ENCODE data around the gene PCSK1.
A peak's percentile ranks its signal among the peaks of the same experiment; 100 is the strongest.

Gene PCSK1

GRCh38 chr5:96427824-96428223 is 5.2 kb downstream of the PCSK1 start:
- TF ChIP-seq CTCF (IDR thresholded peaks at IDR 0.05; ENCODE audit: borderline replicate concordance, extremely low read depth, low read length, poor library complexity, severe bottlenecking) = no peak
- no peak for TF ChIP-seq EZH2 (IDR thresholded peaks at IDR 0.05; ENCODE audit: borderline replicate concordance, low read depth, low read length, severe bottlenecking)
- no peak overlapping the region for H3K27ac ChIP-seq (ENCODE audit: low read length)
- no peak overlapping the region for H3K4me3 ChIP-seq (ENCODE audit: low read depth in 1 of 2, low read length in 2 of 2)
- no peak overlapping the region for H3K9ac ChIP-seq (ENCODE audit: low read depth, low read length)
- H4K20me1 ChIP-seq (ENCODE audit: insufficient read depth, low read length) = no peaks in the 10 kb centered on the region
- H3K4me1 ChIP-seq (ENCODE audit: insufficient read depth, low read length) = no peaks in the 10 kb centered on the region
- H3K79me2 ChIP-seq (ENCODE audit: insufficient read depth, low read length) = no peaks in the 10 kb centered on the region
- no peak overlapping the region for H3K4me2 ChIP-seq (ENCODE audit: insufficient read depth, low read length)
- no peak overlapping the region for H2AFZ ChIP-seq (ENCODE audit: low read depth, low read length)
- no peaks in the 10 kb centered on the region for H3K27me3 ChIP-seq (ENCODE audit: insufficient read depth, low read length, poor library complexity)
- ATAC-seq (ENCODE audit: insufficient read depth, low read depth) = peak; percentile 59; the same call in 1 of the 3 replicates
- no peaks in the 10 kb centered on the region for H3K36me3 ChIP-seq (ENCODE audit: insufficient read depth, low read length)
- no peaks in the 10 kb centered on the region for H3K9me3 ChIP-seq (ENCODE audit: insufficient read depth, low read length, severe bottlenecking)
- DNase-seq = peak; percentile 30

- Histone ChIP-seq H4K20me1 (ENCODE audit: insufficient read depth, low read length) (no peaks in the 10 kb centered on the region), H3K36me3 (ENCODE audit: insufficient read depth, low read length) (no peaks in the 10 kb centered on the region)
- TF ChIP-seq EZH2 (IDR thresholded peaks at IDR 0.05; ENCODE audit: borderline replicate concordance, low read depth, low read length, severe bottlenecking) (no peak), CTCF (IDR thresholded peaks at IDR 0.05; ENCODE audit: borderline replicate concordance, extremely low read depth, low read length, poor library complexity, severe bottlenecking) (no peak)
Observed at GRCh38 chr5:96426831-96427230, 6.2 kb downstream of the PCSK1 start.

GRCh38 chr5:96425443-96425842 is 7.6 kb downstream of the PCSK1 start:
- no peak for TF ChIP-seq EZH2 (IDR thresholded peaks at IDR 0.05; ENCODE audit: borderline replicate concordance, low read depth, low read length, severe bottlenecking)
- no peak for TF ChIP-seq CTCF (IDR thresholded peaks at IDR 0.05; ENCODE audit: borderline replicate concordance, extremely low read depth, low read length, poor library complexity, severe bottlenecking)

More at GRCh38 chr5:96426831-96427230, 6.2 kb downstream of the PCSK1 start:
- Histone ChIP-seq H3K4me1 (ENCODE audit: insufficient read depth, low read length) (no peaks in the 10 kb centered on the region), H3K27ac (ENCODE audit: low read length) (no peak overlapping the region), H3K4me3 (ENCODE audit: low read depth in 1 of 2, low read length in 2 of 2) (no peak overlapping the region), H3K27me3 (ENCODE audit: insufficient read depth, low read length, poor library complexity) (peaks cover 2% of the 10 kb centered on the region), H2AFZ (ENCODE audit: low read depth, low read length) (no peak overlapping the region), H3K79me2 (ENCODE audit: insufficient read depth, low read length) (no peaks in the 10 kb centered on the region), H3K4me2 (ENCODE audit: insufficient read depth, low read length) (no peak overlapping the region), H3K9me3 (ENCODE audit: insufficient read depth, low read length, severe bottlenecking) (no peaks in the 10 kb centered on the region), H3K9ac (ENCODE audit: low read depth, low read length) (no peak overlapping the region)
- ATAC-seq (ENCODE audit: insufficient read depth, low read depth) (no peak), DNase-seq (no peak)

DNA sequence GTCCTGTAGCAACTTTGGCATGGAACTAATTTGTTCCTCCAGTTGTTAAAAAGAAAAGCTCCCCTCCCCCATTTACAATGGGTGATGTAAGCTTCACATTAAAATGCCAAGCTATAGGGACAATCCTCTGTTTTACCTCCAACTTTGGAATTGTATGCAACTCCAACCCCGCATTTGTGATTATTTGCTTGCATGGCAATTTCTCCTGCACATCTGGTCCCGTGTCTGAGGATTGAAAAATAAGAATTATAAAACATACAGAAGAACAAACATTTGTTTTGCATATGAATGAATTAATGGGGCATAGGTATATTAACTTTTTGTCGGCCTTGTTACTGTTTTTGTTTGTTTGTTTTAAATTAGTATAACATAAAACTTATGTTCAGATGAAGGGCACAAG is 17.2 kb downstream of the PCSK1 start:
- ATAC-seq (ENCODE audit: insufficient read depth, low read depth) (no peak), DNase-seq (no peak)
- H3K9ac ChIP-seq (ENCODE audit: low read depth, low read length) = no peak overlapping the region
- H3K9me3 ChIP-seq (ENCODE audit: insufficient read depth, low read length, severe bottlenecking) = no peaks in the 10 kb centered on the region
- peaks cover 25% of the 10 kb centered on the region for H3K27me3 ChIP-seq (ENCODE audit: insufficient read depth, low read length, poor library complexity)
- no peak overlapping the region for H3K4me2 ChIP-seq (ENCODE audit: insufficient read depth, low read length)
- no peaks in the 10 kb centered on the region for H3K36me3 ChIP-seq (ENCODE audit: insufficient read depth, low read length)
- H3K4me1 ChIP-seq (ENCODE audit: insufficient read depth, low read length) = no peaks in the 10 kb centered on the region
- TF ChIP-seq CTCF (IDR thresholded peaks at IDR 0.05; ENCODE audit: borderline replicate concordance, extremely low read depth, low read length, poor library complexity, severe bottlenecking) = no peak
- TF ChIP-seq EZH2 (IDR thresholded peaks at IDR 0.05; ENCODE audit: borderline replicate concordance, low read depth, low read length, severe bottlenecking) = no peak
- no peak overlapping the region for H2AFZ ChIP-seq (ENCODE audit: low read depth, low read length)
- H3K27ac ChIP-seq (ENCODE audit: low read length) = no peak overlapping the region
- H4K20me1 ChIP-seq (ENCODE audit: insufficient read depth, low read length) = no peaks in the 10 kb centered on the region
- H3K79me2 ChIP-seq (ENCODE audit: insufficient read depth, low read length) = no peaks in the 10 kb centered on the region
- no peak overlapping the region for H3K4me3 ChIP-seq (ENCODE audit: low read depth in 1 of 2, low read length in 2 of 2)

More at GRCh38 chr5:96425443-96425842, 7.6 kb downstream of the PCSK1 start:
- Histone ChIP-seq H3K79me2 (ENCODE audit: insufficient read depth, low read length) (no peaks in the 10 kb centered on the region), H4K20me1 (ENCODE audit: insufficient read depth, low read length) (no peaks in the 10 kb centered on the region), H3K27me3 (ENCODE audit: insufficient read depth, low read length, poor library complexity) (peaks cover 6% of the 10 kb centered on the region), H3K9me3 (ENCODE audit: insufficient read depth, low read length, severe bottlenecking) (no peaks in the 10 kb centered on the region), H2AFZ (ENCODE audit: low read depth, low read length) (no peak overlapping the region), H3K4me2 (ENCODE audit: insufficient read depth, low read length) (no peak overlapping the region), H3K27ac (ENCODE audit: low read length) (no peak overlapping the region), H3K4me3 (ENCODE audit: low read depth in 1 of 2, low read length in 2 of 2) (no peak overlapping the region), H3K4me1 (ENCODE audit: insufficient read depth, low read length) (no peaks in the 10 kb centered on the region), H3K9ac (ENCODE audit: low read depth, low read length) (no peak overlapping the region), H3K36me3 (ENCODE audit: insufficient read depth, low read length) (no peaks in the 10 kb centered on the region)
- no peak for ATAC-seq (ENCODE audit: insufficient read depth, low read depth)
- no peak for DNase-seq
